ENCODE data around the gene NUP210L.
A peak's percentile ranks its signal among the peaks of the same experiment; 100 is the strongest.

Gene NUP210L

GRCh38 chr1:153953859-153954365, 201.0 kb downstream of the NUP210L start:
- CTCF ChIA-PET, result no interaction called here
- TF ChIP-seq L3MBTL2 (conservative IDR thresholded peaks at IDR 0.05), result no peak
- no peak for TF ChIP-seq PKNOX1 (IDR thresholded peaks at IDR 0.05)
- TF ChIP-seq FOXA1 (IDR thresholded peaks at IDR 0.05), result no peak
- TF ChIP-seq HDGF (IDR thresholded peaks at IDR 0.05; ENCODE audit: borderline replicate concordance), result no peak
- no peak for TF ChIP-seq CTBP1 (IDR thresholded peaks at IDR 0.05; ENCODE audit: borderline replicate concordance)
- no peak for TF ChIP-seq SUZ12 (IDR thresholded peaks at IDR 0.05)
- TF ChIP-seq NFRKB (IDR thresholded peaks at IDR 0.05), result no peak
- no peak for TF ChIP-seq SP1 (IDR thresholded peaks at IDR 0.05)
- TF ChIP-seq ARNT (IDR thresholded peaks at IDR 0.05), result no peak
- no peak for TF ChIP-seq TARDBP (IDR thresholded peaks at IDR 0.05)
- no peak for TF ChIP-seq LEF1 (IDR thresholded peaks at IDR 0.05; ENCODE audit: borderline replicate concordance)
- no peak for TF ChIP-seq FOXM1 (IDR thresholded peaks at IDR 0.05; ENCODE audit: borderline replicate concordance)
- TF ChIP-seq BHLHE40 (IDR thresholded peaks at IDR 0.05; ENCODE audit: borderline replicate concordance), result no peak
- TF ChIP-seq FOXK2 (IDR thresholded peaks at IDR 0.05), result no peak
- no peak for TF ChIP-seq ZNF384 (IDR thresholded peaks at IDR 0.05)
- TF ChIP-seq ELF4 (IDR thresholded peaks at IDR 0.05), result no peak
- POLR2A ChIA-PET, result interaction anchor here (2.7 to 7.7 kb wide), 2 partner anchors 9 to 13 kb away, joined by 16 to 74 read pairs; partner anchors contain the start of genes CREB3L4 and SLC39A1
- DNase-seq (ENCODE audit: extremely low spot score), result no peak

GRCh38 chr1:153951801-153952200, 203.1 kb downstream of the NUP210L start:
- CTCF ChIA-PET, result no interaction called here
- no peak for DNase-seq (ENCODE audit: extremely low spot score)
- TF ChIP-seq LEF1 (IDR thresholded peaks at IDR 0.05; ENCODE audit: borderline replicate concordance) (no peak), PKNOX1 (IDR thresholded peaks at IDR 0.05) (no peak), FOXK2 (IDR thresholded peaks at IDR 0.05) (no peak), SUZ12 (IDR thresholded peaks at IDR 0.05) (no peak)
- POLR2A ChIA-PET, result no interaction called here

- ChIA-PET CTCF (no interaction called here), POLR2A (interaction anchor here (0.5 to 0.8 kb wide), 2 partner anchors 12 to 26 kb away, joined by 3 to 5 read pairs; partner anchors contain the start of genes JTB and SLC39A1)
- no peak for DNase-seq (ENCODE audit: extremely low spot score)
- no peak for TF ChIP-seq ZNF384 (IDR thresholded peaks at IDR 0.05)
- TF ChIP-seq HDGF (IDR thresholded peaks at IDR 0.05; ENCODE audit: borderline replicate concordance), result no peak
- no peak for TF ChIP-seq LEF1 (IDR thresholded peaks at IDR 0.05; ENCODE audit: borderline replicate concordance)
- TF ChIP-seq FOXM1 (IDR thresholded peaks at IDR 0.05; ENCODE audit: borderline replicate concordance), result no peak
- TF ChIP-seq CTBP1 (IDR thresholded peaks at IDR 0.05; ENCODE audit: borderline replicate concordance), result no peak
- no peak for TF ChIP-seq PKNOX1 (IDR thresholded peaks at IDR 0.05)
- no peak for TF ChIP-seq ARNT (IDR thresholded peaks at IDR 0.05)
- no peak for TF ChIP-seq TARDBP (IDR thresholded peaks at IDR 0.05)
- no peak for TF ChIP-seq FOXA1 (IDR thresholded peaks at IDR 0.05)
- TF ChIP-seq ELF4 (IDR thresholded peaks at IDR 0.05), result no peak
- TF ChIP-seq SUZ12 (IDR thresholded peaks at IDR 0.05), result no peak
- TF ChIP-seq FOXK2 (IDR thresholded peaks at IDR 0.05), result no peak
- no peak for TF ChIP-seq BHLHE40 (IDR thresholded peaks at IDR 0.05; ENCODE audit: borderline replicate concordance)
- no peak for TF ChIP-seq SP1 (IDR thresholded peaks at IDR 0.05)
- no peak for TF ChIP-seq L3MBTL2 (conservative IDR thresholded peaks at IDR 0.05)
- no peak for TF ChIP-seq NFRKB (IDR thresholded peaks at IDR 0.05)
Measured at GRCh38 chr1:153951183-153951582, 203.7 kb downstream of the NUP210L start.

GRCh38 chr1:153946622-153947241, 208.1 kb downstream of the NUP210L start, which contains the start of gene DENND4B:
Gene DENND4B (minus strand): TSS chr1:153946718. CDS start chr1:153944374, 2,344 bp downstream.
- POLR2A ChIA-PET, result interaction anchor here (0.7 to 5.1 kb wide), 15 partner anchors 9 to 150 kb away, joined by 3 to 47 read pairs (median 9); partner anchors contain the start of genes CREB3L4, CRTC2, GATAD2B and JTB
- CTCF ChIA-PET, result interaction anchor here (0.6 to 1.8 kb wide), 13 partner anchors 9 to 168 kb away, joined by 3 to 13 read pairs (median 4); partner anchors contain the start of genes GATAD2B, RAB13 and SLC39A1
- TF ChIP-seq TARDBP (IDR thresholded peaks at IDR 0.05), result no peak
- TF ChIP-seq FOXM1 (IDR thresholded peaks at IDR 0.05; ENCODE audit: borderline replicate concordance), result no peak
- no peak for TF ChIP-seq SUZ12 (IDR thresholded peaks at IDR 0.05)
- no peak for TF ChIP-seq ARNT (IDR thresholded peaks at IDR 0.05)
- peak; percentile 19; the same call in 1 of the 2 replicates for TF ChIP-seq HDGF (IDR thresholded peaks at IDR 0.05; ENCODE audit: borderline replicate concordance)
- DNase-seq (ENCODE audit: extremely low spot score), result peak; percentile 98

- DNase-seq (ENCODE audit: extremely low spot score), result peak; percentile 68
- TF ChIP-seq L3MBTL2 (conservative IDR thresholded peaks at IDR 0.05) (no peak), LEF1 (IDR thresholded peaks at IDR 0.05; ENCODE audit: borderline replicate concordance) (peak; percentile 62; the same call in 1 of the 2 replicates)
- POLR2A ChIA-PET, result interaction anchor here (0.7 to 5.1 kb wide), 16 partner anchors 9 to 149 kb away, joined by 3 to 47 read pairs (median 9); partner anchors contain the start of genes CREB3L4, CRTC2, GATAD2B and JTB
- CTCF ChIA-PET, result interaction anchor here (0.6 to 1.8 kb wide), 11 partner anchors 10 to 149 kb away, joined by 3 to 13 read pairs (median 4); partner anchors contain the start of genes GATAD2B, RAB13 and SLC39A1
Measured at GRCh38 chr1:153945795-153946621, 208.9 kb downstream of the NUP210L start.

All from HEK293T (cell line).